ENCODE results near the gene RNF182.
A peak's percentile ranks its signal among the peaks of the same experiment; 100 is the strongest.
"Not testable (repeated sequence)": the region's sequence is repeated elsewhere in the genome, so short reads cannot be mapped to it uniquely, and the experiment has no call there.

Gene RNF182

DNA sequence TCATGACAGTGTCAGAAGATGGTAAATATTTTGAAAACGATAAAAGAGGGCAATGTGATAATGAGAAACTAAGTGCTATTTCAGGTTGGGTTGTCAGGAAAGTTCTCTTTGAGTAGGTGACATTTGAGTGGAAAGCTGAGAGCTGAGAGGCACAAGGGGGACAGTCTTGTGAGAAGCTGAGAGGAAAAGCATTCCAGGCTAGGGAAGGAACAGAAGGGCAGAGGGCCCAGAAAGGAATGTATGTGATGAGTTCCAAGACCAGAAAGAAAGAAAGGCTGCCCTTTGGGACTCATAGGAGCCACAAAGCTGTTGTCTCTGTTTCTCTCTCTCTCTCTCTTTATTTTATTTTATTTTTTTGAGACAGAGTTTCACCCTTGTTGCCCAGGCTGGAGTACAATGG, 7.6 kb upstream of the RNF182 start:
- DNase-seq (ENCODE audit: low read depth, low spot score): no peak

DNA sequence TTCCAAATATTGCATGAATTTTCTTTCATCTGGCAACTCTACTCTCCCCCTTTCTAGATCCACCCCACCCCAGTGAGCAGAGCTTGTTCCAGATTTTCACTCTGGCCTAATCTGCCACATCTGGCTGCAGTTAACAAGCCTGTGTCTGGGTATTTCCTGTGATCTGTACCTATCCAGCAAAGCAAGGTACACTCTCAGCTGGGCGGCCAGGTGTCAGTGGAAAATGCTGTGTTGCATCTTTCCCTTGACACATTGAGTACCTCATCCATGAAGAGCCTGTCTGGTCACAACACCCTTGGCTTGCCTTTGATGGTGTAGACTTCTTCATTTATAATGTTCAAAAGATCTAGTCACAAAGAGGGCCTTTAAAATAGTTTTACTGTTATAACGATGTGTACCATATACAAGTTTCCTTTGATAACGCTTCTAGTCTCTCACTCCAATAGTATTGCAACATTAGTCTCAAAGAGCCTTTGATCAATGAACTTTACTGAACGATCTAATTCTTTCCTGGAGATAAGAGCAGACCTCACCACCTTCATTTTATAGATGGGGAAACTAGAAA, 6.0 kb upstream of the RNF182 start:
- DNase-seq (ENCODE audit: low read depth, low spot score): no peak

GRCh38 chr6:13919861-13920260, 4.9 kb upstream of the RNF182 start:
- DNase-seq (ENCODE audit: low read depth, low spot score): no peak

DNA sequence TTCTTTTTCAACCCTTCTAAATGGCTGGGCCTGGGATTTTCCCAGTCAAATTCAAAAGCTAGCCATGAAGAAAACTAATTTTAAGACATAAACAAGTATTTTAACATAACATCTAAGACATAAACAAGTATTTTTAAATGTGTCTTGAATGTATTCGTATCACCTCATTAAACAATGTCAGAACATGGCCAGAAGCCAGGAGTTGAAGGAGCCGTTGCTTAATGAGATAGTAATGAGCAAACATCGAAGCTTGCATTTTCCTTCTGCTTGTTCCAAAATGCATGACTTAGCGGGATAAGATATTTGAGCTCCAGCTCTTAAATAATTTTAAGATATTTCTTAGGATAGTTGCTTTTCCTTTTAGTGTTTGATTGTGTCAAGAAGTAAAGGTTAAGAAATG, 4.2 kb upstream of the RNF182 start:
- DNase-seq (ENCODE audit: low read depth, low spot score): no peak

- DNase-seq (ENCODE audit: low read depth, low spot score): no peak
These were observed 2.0 kb upstream of the RNF182 start for GRCh38 chr6:13922750-13923149.

- DNase-seq (ENCODE audit: low read depth, low spot score): peak; percentile 21
These were observed 1.1 kb upstream of the RNF182 start for GRCh38 chr6:13923527-13924145.

DNA sequence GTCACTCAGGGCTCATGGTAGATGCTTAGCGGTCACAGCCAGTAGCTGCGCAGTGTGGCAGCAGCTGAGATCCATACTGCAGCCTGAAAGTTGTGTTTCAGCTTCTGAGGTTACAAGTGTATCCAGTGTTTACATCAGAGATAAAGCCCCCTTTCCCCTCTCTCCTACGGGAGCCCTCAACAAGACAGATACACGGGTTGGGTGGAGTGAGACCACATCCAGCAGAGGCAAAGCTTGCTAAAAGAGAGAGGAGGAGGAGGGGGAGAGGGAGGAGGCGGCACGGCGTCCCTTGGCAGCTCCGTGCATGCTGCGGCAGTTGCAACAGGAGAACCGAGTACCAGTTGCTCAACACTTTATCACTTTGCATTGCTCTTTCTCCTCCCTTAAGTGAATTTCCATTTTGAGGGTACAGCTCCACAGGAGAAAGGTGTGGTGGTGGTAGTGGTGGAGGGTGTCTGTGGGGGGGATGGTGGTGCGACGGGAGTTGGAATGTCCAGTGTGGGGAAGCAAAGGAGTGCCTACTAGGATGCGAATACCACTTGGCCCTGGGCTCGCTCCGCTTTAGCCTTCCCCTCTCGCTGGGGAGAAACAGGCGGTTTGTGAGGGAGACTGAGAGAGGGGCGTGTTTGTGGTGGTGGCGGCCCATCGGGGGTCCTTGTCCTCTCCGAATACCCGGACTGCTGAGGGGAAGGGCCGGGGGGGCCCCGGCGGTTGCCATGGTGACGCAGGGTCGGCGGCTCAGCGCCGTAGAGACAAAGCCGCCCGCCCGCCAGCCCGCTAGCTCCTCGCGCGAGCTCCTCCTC, 405 bp upstream of the RNF182 start:
- DNase-seq (ENCODE audit: low read depth, low spot score): no peak

DNA sequence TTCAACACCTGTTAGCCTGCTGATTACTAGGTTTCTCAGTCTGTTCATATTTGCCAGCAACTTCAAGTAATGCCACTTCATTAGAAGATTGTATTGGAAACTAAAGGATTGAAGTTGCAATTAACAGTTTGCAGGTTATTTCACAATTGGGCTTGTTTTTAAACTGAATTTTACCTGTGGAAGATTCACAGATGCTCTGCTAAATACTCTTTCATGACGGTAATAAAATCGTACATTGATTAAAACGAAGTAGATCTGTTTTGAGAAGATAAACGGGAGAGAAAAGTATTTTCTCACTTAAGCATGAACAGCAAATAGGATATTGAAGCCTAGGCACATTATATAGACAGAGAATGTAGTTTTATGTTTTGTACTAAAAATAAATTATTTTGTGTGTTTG, 1.6 kb downstream of the RNF182 start:
- DNase-seq (ENCODE audit: low read depth, low spot score): no peak

- DNase-seq (ENCODE audit: low read depth, low spot score): no peak
These were observed 2.5 kb downstream of the RNF182 start for GRCh38 chr6:13927203-13927602.

DNA sequence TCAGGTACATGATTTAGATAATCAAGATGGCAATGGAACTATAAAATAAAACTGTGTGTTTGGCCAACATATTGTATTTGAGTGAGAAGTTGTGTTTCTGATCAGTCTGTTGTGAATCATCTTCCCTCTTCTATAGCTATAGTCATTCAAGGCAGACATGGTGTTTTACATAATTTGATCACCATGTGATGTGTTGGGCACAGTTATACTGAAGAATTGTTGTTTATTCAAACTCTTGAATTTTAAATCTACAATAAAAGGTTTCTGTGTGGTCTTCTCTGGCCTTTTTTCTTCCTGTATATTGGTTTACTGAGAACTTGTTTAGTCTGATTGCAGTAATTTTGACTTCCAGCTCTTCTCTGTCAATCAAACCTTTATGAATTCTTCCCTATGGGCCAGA, 4.4 kb downstream of the RNF182 start:
- no peak for DNase-seq (ENCODE audit: low read depth, low spot score)

GRCh38 chr6:13931797-13932402, 7.1 kb downstream of the RNF182 start:
- no peak for DNase-seq (ENCODE audit: low read depth, low spot score)

- no peak for DNase-seq (ENCODE audit: low read depth, low spot score)
These were observed 8.0 kb downstream of the RNF182 start for GRCh38 chr6:13932785-13933184.

DNA sequence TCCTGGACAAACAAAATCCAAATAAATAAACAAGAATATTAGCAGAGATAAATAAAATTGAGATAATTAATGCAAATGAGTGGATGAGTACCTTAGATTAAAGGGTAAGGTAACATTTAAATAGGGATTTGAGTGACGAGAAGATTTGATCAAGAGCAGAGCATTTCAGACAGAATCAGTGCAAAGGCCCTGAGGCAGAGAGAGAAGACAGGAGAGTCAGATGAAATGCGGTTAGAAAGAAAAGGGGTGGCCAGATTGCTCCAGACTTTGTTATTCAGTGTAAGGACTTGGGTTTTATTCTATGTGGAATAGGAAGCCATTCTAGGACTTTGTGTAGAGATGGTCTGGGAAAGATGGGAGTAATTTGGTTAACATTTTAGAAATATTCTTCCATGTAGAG, 10.0 kb downstream of the RNF182 start:
- no peak for DNase-seq (ENCODE audit: low read depth, low spot score)

DNA sequence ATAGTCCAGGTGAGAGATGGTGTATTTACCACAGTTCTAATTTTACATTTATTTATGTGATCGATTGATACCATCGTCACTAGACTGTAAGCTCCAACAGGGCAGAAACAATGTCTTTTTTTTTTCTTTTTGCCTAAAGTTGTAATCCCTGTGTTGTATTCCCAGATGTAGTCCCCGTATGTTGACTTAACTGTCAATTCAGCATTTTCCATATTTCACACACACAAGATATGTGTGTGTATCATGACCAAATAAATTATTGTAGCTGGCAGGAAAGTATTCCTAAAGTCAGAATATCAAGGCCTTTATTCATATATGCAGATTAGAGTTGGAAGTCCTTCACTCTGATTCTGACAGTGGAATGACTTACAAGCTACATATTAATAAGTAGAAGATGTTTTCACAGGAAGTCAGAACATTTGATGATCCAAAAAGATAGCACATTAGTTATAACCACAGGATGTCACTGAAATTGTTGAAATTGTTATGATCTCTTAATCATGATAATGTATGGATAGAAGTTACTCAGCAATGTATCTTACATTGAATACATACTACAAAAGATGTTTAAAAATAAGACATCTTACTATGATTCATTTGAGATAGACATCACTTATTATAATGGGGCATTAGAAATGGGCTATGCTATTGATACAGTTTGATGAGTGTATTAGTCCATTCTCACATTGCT, 10.6 kb downstream of the RNF182 start:
- DNase-seq (ENCODE audit: low read depth, low spot score): no peak

- not testable (repeated sequence) for DNase-seq (ENCODE audit: low read depth, low spot score)
These were observed 11.1 kb downstream of the RNF182 start for GRCh38 chr6:13935881-13936261.

GRCh38 chr6:13941902-13942301, 17.1 kb downstream of the RNF182 start:
- DNase-seq (ENCODE audit: low read depth, low spot score): no peak

DNA sequence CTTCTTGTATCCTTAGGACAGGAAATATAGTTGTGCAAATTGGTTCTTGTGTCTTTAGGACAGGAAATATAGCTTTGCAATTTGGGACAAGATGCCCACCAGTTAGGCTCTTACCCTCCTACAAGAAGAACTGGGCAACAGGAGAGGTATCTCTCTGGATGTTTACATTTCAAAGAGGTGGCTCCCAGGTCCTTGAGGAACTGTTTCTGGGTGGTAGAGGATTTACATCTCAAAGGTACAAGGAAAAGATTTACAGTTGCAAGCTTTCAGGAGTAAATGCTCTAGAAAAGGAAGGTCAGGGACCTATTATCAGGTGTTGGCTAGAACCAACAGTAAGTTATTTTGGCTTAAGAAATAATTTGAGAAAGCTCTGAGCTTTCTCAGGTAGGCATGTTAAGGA, 19.2 kb downstream of the RNF182 start:
- no peak for DNase-seq (ENCODE audit: low read depth, low spot score)

- DNase-seq (ENCODE audit: low read depth, low spot score): no peak
These were observed 21.8 kb downstream of the RNF182 start for GRCh38 chr6:13946506-13946905.

DNA sequence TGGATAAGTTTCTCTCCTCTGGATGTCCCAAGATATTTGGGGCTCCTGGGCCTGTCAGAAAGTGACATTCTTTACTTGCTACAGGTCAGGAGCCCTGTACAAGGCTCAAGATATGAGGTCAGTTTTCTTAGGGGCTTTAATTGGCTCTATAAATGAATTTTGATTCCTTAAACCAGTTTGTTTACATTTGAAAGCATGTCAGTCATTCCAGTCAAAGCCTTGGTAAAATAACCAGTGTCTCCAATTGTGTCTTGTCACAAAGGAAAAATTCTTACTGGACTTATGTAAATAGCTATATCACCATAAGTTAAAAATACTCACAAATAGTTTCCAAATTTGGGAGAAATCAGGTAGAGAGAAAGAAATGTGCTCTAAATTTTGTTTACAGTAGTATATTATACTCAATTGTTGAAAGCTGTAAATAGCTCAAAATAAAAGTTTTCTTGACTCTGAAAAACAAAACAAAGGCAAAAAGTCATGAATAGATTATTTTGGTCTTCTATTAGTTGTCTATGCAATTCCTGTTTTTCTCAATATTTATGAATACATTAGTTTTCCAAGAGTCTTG, 22.9 kb downstream of the RNF182 start:
- DNase-seq (ENCODE audit: low read depth, low spot score): no peak

DNA sequence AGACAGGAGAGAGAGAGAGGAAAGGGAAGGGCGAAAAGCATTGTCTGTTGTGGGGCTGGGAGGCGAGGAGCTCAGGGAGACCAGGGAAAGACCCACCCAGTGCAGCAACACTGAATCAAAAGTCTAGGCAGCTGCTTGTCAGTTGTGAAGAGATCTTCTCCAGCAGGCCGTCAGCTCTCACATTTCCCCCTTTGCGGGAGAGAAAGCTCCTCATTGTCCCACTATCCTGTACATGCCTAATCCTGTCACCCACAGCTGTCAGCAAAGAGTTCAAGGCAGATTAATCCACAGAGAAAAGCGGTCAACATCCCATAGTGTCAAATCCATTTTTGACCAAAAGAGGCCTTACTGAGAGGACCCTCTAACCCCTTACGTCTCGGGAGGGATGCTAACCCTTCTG, 27.3 kb downstream of the RNF182 start:
- DNase-seq (ENCODE audit: low read depth, low spot score): no peak

DNA sequence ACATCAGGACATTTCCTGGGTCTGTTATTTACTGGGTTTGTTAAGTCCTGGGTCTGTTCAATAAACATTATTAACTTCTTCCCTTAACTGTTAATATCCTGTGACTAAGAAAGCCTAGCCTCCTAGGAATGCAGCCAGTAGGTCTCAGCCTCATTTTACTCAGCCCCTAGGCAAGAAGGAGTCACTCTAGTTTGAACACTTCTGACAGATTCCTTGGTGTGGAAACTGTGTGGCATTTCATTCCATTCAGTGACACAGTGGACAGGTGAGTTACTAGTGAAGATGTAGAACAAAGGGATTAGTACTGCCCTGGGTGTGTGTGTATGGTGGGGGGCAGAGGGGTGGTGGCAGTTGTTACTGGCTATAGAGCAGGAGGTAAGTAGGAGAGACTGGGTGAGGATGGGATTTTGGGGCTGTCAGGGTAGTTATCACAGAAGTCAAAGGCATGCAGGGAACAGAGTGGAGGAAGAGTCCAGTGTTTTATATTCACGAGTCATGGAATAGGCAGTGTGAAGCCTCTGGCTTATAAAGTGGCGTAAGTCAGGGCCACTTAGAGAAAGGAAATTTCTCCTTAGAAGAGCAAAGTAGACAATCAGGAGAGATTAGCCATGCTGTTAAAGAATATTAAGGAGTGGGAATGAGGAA, 28.4 kb downstream of the RNF182 start:
- DNase-seq (ENCODE audit: low read depth, low spot score): no peak

Data from brain pericyte (primary cell).